Urothelium cell line (cell line): ENCODE results near the gene WWOX.
A peak's percentile ranks its signal among the peaks of the same experiment; 100 is the strongest.
"Not testable (repeated sequence)": the region's sequence is repeated elsewhere in the genome, so short reads cannot be mapped to it uniquely, and the experiment has no call there.

Source experiments
- DNase-seq: peaks from one replicate; pipeline ENCODE4 v3.0.0; 2011; ENCODE audit warnings: low spot score, mixed read lengths
- FAIRE-seq: peaks from 2 replicates; lab custom pipeline; 2011; peaks lifted over from hg19 to GRCh38; lab: Jason Lieb, UNC

The WWOX gene

GRCh38 chr16:78099271-78100111 is at the start of gene WWOX:
Gene WWOX (plus strand): TSS chr16:78099654.
- FAIRE-seq: no peak
- DNase-seq: peak; percentile 96

DNA sequence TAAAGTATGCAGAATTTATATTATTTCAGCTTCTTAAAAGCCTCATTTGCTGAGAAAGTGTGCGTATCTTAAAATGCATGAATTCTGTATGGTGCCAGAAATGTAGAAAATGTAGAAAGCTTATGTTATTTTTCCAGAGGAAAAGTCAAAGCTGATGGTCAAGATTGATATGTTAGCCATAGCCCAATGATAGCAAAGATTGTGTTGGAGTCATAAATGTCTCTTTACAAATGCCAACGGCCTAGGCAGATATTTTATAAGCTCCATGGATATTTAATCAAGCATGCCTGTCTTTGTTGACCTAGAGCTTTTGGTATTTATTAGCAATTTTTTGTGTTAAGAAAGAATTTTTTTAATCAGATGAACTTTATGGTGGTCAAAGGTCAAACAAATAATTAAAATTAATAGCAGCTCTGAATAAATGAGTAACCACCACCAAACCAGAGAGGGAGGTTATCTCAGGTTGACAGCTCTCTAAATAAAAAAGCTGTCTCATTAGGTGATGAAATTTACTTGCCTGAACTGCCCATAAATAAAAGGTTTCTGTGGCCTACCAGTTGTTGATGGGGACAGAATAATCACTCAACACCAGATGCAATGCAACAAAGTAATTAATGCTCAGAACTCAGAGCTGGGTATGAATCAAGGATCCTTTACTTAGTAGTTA is 48.6 kb upstream of the WWOX start:
- no peak for FAIRE-seq

GRCh38 chr16:78057803-78058564 is 41.5 kb upstream of the WWOX start:
- DNase-seq (no peak), FAIRE-seq (no peak)

More for the DNA sequence above, 48.6 kb upstream of the WWOX start:
- no peak for DNase-seq

DNA sequence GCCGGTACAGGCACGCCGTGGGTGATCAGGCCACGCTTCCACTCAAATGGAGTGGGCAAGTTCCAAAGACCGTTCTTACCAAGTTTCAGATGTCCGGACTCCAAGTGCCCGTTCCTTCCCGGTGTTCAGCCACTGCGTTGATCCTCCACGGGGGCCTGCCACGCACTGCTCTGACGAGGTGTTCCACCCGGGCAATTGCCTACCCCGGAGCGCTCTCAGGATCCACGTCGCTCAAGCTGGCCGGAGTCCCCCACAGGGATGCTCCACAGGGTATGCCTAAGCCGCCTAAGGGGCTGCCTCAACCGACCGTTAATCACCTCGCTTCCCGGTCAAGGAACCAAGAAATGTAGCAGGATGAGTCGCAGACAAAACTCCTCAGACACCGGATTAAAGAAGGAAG is 39.6 kb upstream of the WWOX start:
- not testable (repeated sequence) for DNase-seq, FAIRE-seq

DNA sequence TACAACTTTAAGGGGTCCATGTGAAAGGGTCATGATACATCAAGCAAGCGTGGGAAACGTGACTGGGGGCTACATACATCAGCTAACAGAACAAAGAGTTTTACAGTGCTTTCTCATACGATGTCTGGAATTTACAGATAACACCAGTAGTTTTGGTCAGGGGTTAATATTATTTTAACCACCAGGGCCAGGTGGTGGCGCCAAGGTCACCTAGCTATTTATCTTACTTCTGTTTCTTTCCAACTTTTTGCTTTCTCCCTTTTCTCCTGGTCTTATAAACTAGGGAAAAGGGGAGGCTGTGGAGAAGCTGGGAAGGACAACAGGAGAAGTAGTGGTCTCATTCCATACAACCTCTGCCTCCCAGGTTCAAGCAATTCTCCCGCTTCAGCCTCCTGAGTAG is 39.2 kb upstream of the WWOX start:
- no peak for DNase-seq
- no peak for FAIRE-seq

GRCh38 chr16:78060809-78061208 is 38.6 kb upstream of the WWOX start:
- no peak for DNase-seq
- no peak for FAIRE-seq

DNA sequence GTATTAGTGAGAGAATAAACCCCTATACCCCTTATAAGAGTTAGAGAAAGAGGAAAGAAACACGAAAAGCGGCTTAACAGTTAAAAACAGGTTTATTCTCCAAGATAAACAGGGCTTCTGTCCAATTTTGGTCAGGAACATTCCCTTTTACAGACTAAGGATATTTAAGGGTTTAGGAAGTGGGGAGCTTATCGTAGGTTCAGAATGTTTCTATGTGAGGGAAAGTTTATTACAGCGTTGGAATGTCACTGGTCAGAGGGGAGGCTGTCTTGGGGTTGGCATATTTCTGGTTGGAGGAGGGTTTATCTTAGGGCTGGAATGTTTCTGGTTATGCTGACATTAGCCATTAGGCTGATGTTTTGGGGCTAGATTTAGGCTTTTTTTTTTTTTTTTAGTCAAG is 34.1 kb upstream of the WWOX start:
- no peak for FAIRE-seq
- no peak for DNase-seq

- FAIRE-seq: no peak
- DNase-seq: no peak
Measured at GRCh38 chr16:78069913-78070312, 29.5 kb upstream of the WWOX start.

DNA sequence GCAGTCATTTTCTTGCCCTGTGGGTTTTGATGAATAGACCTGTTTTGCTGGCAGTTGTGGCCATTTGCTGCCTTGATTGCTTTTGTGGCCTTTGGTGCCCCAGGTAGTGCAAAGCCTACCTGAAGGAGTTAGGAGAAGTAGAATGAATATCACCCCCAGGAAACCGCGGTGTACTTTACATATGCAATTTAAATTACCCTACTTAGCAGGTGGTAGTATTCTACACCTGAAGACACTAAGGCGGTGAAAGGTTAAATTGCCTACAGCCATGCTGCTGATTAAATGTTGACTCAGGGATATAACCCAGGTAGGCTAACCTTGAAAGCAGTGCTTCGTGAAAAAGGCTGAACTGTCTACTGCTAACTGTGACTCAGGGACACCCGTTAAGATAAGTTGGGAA is 27.2 kb upstream of the WWOX start:
- FAIRE-seq (no peak), DNase-seq (no peak)

- FAIRE-seq (no peak), DNase-seq (no peak)
Measured at GRCh38 chr16:78075800-78076199, 23.7 kb upstream of the WWOX start.

- FAIRE-seq (no peak), DNase-seq (no peak)
Measured at GRCh38 chr16:78081341-78081740, 18.1 kb upstream of the WWOX start.

GRCh38 chr16:78091419-78091818 is 8.0 kb upstream of the WWOX start:
- DNase-seq (no peak), FAIRE-seq (no peak)

- FAIRE-seq (no peak), DNase-seq (no peak)
Measured at GRCh38 chr16:78092758-78093157, 6.7 kb upstream of the WWOX start.

DNA sequence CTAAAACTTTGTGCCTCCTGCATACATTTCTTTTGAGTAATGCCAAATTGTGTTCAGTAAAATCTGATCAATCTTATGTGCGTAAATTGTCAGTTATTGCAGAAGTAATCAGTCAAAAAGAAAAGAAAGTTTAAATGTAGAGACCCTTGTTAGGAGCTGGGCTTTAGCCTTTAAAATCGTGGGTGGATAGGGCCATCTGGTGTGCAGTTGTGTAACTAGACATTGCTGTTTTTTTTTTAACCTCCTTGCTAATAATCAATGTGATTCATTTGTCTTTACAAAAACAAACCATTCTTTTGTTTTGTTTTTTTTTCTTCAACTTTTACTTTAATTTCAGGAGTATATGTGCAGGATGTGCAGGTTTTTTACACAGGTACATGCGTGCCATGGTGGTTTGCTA is 5.3 kb upstream of the WWOX start:
- no peak for DNase-seq

GRCh38 chr16:78094998-78095397 is 4.5 kb upstream of the WWOX start:
- FAIRE-seq: no peak

More for the DNA sequence above, 5.3 kb upstream of the WWOX start:
- FAIRE-seq: no peak

DNA sequence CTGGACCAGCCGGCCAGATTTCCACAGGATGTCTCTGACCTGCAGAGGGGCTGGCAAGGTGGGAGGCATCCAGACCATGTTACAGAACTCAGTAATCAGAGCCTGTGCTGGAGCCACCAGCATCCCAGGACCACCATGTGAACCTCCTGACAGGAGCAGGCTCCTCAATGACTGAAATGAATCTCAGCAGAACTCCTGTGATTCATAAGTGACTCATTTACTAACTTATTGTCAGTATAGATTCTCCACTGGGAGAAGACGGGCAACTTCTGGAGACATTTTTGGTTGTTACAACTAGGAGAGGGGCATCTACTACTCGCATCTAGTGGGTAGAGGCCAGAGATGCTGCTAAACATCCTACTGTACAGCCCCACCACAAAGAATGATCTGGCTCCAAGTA is 3.1 kb upstream of the WWOX start:
- DNase-seq (no peak), FAIRE-seq (no peak)

More at GRCh38 chr16:78094998-78095397, 4.5 kb upstream of the WWOX start:
- no peak for DNase-seq

DNA sequence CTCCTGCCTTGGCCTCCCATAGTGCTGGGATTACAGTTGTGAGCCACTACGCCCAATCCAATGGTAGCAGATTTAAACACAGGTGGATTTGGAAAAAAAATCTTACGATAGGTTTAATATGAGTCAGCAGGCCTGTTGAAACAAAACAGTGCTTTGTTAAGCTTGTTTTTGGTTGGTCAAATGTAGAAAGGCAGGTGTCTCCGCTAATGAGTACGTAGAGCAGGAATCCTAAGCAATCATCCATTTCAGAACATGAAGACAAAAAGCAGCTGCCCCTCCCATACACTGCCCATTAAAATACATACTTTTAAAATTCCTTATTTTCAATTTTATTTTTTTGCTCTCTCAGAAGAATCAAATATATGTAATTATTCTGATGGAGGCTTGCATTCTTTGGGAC is 1.9 kb upstream of the WWOX start:
- FAIRE-seq (no peak), DNase-seq (no peak)

DNA sequence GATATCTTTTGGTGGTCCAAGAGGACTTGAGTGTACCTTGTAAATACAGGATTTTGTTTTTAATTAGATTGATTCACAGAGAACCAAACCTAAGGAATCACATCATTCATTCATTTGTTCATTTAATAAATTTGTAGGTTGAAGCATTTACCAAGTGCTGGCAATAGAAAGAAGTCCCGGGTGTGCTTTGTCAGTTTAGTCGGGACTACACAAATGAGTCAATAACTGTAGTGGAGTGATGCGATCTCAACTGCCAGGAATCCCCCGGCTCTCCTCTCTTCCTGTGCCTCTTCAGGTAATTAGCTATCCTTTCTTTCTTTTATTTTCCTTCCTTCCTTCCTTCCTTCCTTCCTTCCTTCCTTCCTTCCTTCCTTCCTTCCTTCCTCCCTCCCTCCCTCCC is 1.4 kb upstream of the WWOX start:
- DNase-seq (no peak), FAIRE-seq (no peak)

DNA sequence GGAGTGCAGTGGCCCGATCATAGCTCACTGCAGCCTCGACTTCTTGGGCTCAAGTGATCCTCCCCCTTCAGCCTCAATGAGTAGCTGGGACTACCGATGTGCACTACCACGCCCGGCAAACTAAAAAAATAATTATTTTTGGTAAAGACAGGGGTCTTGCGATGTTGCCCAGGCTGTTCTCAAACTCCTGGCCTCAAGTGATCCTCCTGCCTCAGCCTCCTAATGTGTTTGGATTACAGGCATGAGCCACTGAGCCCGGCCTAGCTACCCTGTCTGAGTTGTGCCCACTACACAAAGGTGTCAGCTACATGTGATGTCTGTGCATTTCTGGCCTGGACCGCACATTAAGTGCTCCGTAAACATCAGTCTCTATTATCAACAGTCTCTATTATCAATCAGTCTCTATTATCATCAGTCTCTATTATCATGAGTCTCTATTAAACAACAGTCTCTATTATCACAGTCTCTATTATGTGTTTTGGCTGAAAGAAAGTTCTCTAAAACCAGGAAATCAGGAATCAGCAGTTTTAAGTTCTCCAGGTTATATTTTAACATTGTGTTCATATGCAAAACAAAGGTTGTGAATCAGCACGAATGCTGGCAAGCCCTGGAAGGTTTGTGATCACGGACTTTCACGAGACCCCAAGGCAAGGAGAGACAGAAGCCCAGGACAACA is 721 bp upstream of the WWOX start:
- no peak for DNase-seq
- FAIRE-seq: no peak

GRCh38 chr16:78100112-78100467 is 636 bp downstream of the WWOX start:
- FAIRE-seq: no peak

DNA sequence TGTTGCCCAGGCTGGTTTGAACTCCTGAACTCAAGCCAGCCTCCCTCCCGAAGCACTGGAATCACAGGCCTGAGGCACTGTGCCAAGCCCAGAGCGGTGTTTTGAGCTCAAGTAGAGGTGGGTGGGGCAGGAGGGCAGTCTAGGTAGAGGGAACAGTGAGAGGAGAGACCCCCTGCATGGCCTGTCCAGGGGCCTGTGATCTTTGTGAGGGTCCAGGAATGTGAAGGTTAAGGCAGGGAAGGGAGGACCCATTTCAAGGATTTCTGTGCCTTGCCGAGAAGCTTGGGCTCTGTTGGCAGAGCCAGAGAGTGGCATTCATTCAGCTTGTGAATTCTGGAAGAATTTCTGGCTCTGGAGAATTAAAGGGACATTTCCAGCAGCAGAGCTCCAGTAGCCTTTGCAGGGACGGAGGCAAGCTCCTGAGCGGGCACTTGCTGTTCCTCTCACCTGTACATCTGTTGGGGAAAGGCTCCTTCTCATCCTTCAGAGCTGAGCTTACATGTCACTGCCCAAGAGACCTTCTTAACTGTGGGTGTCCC is 2.7 kb downstream of the WWOX start:
- DNase-seq (no peak), FAIRE-seq (no peak)

More at GRCh38 chr16:78100112-78100467, 636 bp downstream of the WWOX start:
- DNase-seq: peak; percentile 71
